Urothelium cell line (cell line): Measurements from ENCODE around the gene TCF25.
"Not testable (repeated sequence)": the region's sequence is repeated elsewhere in the genome, so short reads cannot be mapped to it uniquely, and the experiment has no call there.

Experiments used
- DNase-seq: peaks from one replicate; pipeline ENCODE4 v3.0.0; 2011; ENCODE audit warnings: low spot score, mixed read lengths
- FAIRE-seq: peaks from 2 replicates; lab custom pipeline; 2011; peaks lifted over from hg19 to GRCh38; lab: Jason Lieb, UNC

Gene TCF25

DNA sequence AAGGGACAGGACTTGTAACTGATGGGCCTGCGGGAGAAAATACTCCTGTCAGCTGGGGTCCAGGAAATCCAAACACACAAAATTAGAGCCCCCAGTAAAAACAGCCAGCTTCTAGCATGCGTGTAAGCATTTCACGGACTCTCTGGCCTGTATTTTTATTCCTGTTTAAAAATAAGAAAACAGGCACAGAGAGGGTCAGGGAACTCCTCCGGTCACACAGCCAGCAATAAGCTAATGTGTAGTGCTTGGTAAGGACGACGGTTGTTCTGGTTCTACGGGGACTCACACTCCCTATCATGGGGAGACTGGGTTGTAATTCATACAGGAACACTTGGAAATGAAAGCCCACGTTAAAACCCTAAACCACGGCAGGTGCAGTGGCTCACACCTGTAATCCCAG, 1.5 kb upstream of the TCF25 start:
- no peak for DNase-seq
- no peak for FAIRE-seq

DNA sequence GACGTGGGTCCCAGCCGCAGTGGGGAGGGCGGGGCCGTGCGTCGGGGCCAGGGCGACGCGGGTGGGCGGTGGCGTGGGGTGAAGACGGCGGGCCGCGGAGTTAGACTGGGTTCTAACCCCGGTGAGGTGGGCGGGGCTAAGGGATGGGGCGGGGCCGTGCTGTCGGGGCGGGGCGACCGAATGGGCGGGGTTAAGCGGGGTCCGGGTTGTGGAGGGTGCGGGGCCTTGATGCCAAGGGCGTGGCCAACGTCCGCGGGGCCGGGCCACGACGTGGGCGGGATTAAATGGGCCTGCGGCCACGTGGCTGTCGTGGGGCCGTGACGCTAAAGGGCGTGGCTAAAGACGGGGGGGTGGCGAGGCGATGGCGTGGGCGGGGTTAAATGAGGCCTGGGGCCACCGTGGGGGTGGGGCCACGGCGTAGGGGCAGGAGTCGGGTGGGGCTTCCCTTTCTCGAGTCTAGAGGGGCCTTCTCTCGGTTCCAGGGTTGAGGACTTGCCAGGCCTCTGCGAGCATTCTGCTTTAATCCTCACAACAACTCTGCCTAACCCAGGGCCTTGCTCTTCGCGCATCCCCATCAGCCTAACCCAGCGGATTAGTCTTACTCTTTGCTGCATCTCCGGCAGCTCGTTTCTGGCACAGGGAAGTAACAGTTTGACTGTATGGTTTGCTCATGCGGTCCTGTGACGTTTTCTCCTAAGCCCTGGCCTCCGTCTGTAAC, 739 bp downstream of the TCF25 start:
- FAIRE-seq (peak; percentile 99), DNase-seq (peak; percentile 99)

DNA sequence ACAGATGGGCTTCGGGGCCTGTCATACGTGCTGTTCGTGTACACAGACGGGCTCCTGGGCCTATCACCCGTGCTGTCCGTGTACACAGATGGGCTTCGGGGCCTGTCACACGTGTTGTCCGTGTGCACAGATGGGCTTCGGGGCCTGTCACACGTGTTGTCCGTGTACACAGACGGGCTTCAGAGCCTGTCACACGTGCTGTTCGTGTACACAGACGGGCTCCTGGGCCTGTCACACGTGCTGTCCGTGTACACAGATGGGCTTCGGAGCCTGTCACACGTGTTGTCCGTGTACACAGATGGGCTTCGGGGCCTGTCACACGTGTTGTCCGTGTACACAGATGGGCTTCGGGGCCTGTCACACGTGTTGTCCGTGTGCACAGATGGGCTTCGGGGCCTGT, 5.7 kb downstream of the TCF25 start:
- FAIRE-seq, DNase-seq: not testable (repeated sequence)

DNA sequence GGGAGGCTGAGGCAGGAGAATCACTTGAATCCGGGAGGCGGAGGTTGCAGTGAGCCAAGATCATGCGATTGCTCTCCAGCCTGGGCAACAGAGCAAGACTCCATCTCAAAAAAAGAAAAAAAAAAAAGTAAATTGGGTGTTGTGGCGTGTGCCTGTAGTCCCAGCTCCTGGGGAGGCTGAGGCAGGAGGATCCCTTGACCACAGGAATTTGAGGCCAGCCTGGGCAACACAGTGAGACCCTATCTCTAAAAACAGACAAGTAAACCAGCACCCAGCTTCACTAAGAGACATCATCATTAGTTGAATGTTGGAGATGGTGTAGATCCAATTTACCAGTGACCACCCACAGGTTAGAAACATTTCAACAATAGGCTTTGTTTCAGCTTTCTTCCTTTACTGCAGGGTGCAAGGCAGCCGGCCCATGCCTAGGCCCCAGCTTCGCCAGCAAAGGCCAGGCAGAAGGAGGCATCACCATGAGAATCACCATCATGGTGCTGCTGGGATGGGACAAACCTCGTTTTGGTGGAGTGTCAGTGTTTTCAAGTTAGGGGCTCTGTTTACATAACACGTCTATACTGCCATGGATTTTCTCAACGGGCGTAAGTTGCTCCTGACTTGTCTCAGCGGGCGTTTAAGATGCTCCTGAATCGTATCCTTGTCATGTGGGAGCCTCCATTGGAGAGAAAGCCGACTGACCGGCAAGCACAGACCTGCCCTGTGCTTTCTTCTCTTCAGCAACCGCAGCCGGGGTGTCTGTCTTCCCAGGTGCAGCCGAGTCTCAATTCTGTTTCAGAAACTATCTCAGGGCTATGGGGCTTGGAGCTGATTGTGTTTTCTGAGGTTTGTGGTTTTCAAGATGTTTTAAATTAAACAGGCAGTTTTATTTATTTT, 7.3 kb downstream of the TCF25 start:
- FAIRE-seq (no peak), DNase-seq (no peak)

DNA sequence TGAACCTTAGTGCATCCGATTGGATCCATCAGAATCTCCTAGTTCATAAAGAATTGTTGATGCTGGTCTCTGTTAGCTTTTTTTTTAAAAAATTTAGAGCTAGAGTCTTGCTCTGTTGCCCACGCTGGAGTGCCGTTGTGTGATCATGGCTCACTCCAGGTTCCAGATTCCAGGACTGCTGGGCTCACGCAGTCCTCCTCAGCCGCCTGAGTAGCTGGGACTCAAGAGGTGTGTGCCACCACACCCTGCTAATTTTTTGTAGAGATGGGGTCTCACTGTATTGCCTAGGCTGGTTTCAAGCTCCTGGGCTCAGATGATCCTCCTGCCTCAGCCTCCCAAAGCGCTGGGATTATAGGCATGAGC, 8.0 kb downstream of the TCF25 start:
- DNase-seq = no peak

DNA sequence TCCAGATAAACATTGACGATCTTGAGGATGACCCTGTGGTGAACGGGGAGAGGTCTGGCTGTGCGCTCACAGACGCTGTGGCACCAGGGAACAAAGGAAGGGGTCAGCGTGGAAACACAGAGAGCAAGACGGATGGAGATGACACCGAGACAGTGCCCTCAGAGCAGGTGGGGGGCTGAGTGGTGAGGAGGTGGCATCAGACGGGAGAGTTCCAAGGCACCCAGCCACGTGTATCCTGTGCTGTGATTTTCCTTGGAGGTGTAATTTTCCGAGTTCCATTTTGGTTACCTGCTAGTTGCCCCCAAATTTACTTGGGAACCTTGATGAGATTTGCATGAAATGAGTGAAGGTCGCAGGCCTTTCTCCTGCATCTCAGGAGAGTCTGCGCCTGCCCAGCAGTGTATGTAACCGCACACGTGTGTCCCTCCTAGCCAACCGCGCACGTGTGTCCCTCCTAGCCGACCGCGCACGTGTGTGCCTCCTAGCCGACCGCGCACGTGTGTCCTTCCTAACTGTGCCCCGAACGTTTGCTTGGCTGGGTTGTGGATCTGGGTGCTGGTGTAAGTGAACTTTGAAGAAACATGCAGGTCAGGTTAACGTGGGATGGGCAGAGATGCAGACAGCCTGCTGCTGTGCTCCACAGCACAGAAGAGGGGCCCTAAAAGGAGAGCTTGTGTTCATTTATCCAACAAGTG, 10.1 kb downstream of the TCF25 start:
- FAIRE-seq (no peak), DNase-seq (no peak)

More for the DNA sequence above, 8.0 kb downstream of the TCF25 start:
- FAIRE-seq = no peak

DNA sequence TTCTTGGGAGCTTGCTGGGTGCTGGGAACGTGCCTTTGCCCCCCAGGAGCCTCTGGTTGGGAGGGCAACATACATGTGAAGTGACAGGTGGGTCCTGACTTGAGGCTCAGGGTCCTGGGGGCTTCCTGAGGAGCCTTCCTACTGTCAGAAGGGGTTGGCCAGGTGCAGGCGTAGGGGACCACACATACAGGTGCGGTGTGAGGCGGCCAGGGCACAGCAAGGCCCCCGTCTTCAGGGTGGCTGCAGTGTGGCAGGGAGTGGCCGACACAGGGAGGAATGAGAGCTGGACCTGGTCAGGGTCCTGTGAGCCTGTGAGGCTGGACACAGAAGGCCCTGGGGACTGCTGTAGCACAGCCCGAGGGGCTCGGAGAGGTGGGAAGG, 10.6 kb downstream of the TCF25 start:
- FAIRE-seq (no peak), DNase-seq (no peak)

DNA sequence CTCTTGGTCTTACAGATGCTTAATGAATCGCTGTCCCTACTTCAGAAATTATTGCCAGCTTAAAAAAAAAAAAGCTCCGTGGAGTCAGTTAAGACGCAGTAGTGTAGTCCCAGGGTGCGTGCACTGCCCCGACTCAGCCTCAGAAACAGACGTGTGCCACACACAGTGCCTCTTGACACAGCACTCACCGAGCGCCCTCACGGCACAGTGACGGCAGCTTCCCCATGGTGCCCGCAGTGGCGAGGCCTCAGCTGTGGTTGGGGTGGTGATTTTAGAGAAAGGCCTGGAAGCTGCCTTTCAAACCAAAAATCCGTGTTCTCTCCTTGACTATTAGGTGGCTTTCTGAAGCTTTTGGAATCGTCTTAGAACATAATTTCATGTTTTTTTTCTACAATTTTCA, 13.9 kb downstream of the TCF25 start:
- FAIRE-seq (no peak), DNase-seq (no peak)

DNA sequence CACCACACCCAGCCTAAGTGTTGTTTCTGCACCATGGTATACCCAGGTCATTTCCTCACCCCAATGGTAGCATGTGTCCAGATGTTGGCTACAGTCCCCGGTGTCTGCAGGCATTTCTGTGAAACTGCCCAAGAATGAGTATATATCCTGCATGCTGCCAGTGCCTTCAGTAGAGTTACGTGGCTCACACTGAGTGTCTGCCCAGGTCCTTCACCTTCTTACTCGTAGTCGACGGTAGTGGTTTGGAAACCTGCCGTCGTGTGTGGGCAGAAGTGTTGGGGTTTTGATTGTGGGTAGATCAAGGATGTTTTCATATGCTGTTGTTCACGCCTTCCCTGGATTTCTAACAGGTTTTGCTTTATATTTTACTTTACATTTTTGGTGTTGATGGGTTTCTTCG, 16.8 kb downstream of the TCF25 start:
- DNase-seq (no peak), FAIRE-seq (no peak)

DNA sequence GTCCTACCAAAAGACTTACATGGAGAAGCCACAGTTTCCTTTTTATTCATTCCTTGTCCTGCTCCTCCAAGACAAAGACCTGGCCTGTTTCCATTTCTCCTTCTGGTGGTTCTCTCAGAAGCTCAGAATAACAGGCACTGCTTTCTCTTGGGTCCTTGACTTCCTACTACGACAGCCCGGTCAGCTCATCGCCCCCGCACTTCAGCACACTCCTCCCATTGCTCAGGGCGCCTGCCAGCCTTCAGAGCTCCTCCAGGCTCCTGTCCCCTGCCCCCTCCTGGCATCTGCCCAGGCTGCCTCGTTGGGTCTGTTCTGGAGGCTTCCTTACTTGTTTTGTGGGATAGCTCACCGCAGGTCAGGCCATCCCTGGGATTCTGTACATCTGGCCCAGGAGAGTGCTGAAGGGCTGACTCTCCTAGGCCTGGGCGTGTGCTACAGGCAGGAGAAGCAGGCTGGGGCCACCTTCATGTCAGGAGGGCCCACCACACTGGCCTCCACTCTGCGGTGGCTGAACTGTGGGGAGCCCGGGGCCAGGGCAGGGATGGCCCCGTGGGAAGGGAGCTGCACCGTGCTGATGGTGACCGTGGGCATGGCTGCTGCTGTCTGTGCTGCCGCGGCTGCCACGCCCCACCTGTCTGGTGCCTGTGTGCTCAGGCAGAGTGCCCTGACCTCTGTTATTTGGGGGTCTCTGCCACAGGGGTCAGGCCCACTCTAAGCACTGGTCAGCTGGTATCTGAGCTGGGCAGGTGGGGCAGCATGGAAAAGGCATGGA, 17.7 kb downstream of the TCF25 start:
- FAIRE-seq = no peak
- DNase-seq = no peak

DNA sequence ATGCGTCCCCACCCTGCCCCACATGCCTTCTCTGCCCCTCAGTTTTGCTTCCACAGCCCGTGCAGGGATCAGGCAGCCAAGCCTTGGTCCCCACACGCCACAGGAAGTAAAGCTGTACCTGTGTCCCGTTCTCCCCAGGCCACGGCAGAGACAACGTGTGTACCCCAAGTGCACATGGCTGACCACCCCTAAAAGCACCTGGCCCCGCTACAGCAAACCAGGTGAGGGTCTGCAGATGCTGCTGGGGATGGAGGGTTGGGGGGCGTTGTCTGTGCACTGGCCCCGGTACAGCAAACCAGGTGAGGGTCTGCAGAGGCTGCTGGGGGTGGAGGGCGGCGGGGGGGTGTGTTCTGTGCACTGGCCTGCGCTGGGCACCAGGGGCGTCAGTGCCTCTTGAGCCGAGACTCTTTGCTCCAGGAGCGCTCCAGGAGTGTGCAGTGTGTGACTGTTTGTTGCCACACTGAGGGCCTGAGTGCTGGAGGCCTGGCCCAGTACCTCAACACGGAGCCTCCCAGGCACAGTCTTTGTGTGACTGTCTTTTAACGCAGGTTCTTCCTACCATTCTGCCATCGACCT, 18.8 kb downstream of the TCF25 start:
- no peak for FAIRE-seq
- DNase-seq = no peak

DNA sequence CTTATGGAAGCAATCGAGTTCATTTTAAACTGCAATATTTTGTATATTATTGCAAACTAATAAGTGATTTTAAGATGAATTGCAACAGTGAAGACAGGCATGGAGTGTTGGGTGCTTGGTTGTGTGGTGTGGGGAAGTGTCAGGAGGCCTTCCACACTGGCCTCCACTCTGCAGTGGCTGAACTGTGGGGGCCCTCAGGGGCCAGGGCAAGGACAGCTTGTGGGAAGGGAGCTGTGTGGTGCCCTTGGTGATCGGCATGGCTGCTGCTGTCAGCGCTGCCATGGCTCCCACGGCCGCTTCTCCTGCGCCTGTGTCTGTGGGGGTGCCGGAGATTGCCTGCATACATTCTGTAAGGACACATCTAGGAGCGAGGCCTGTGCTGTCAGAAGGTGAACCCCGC, 19.2 kb downstream of the TCF25 start:
- FAIRE-seq = no peak

DNA sequence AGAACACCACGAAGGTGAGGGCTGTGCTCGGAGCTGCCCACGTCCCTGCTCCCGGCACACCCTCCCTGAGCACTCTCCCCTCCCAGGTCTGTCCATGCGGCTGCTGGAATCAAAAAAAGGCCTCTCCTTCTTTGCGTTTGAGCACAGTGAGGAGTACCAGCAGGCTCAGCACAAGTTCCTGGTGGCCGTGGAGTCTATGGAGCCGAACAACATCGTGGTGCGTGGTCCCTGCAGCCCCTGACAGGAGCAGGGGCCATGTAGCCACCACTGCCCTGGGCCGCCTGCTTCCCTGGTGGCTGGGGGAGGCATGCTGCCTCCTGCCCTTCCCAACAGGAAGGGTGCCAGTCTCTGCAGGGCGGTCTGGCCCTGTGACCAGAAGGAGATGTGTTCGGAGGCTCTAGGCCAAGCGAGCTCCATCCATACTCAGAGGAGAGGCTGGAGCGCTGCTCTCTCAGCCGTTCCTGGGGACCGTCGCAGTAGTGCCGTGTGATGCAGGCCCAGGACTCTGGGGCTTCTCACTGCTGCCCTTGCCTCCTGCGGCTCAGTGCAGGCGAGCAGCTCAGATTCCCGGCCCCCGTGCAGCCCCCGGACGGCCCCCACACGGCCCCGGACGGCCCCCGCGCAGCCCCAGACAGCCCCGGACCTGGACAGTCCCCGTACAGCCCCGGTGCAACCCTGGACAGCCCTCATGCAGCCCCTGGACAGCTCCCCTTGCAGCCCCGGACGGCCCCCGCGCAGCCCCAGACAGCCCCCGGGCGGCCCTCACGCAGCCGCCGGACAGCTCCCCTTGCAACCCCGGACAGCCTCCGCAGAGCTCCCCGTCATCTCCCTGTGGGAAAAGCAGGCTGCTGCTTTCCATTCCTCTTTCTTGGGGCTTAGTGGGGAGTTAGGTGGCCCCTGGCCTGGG, 20.5 kb downstream of the TCF25 start:
- no peak for DNase-seq
- no peak for FAIRE-seq

More for the DNA sequence above, 19.2 kb downstream of the TCF25 start:
- no peak for DNase-seq

DNA sequence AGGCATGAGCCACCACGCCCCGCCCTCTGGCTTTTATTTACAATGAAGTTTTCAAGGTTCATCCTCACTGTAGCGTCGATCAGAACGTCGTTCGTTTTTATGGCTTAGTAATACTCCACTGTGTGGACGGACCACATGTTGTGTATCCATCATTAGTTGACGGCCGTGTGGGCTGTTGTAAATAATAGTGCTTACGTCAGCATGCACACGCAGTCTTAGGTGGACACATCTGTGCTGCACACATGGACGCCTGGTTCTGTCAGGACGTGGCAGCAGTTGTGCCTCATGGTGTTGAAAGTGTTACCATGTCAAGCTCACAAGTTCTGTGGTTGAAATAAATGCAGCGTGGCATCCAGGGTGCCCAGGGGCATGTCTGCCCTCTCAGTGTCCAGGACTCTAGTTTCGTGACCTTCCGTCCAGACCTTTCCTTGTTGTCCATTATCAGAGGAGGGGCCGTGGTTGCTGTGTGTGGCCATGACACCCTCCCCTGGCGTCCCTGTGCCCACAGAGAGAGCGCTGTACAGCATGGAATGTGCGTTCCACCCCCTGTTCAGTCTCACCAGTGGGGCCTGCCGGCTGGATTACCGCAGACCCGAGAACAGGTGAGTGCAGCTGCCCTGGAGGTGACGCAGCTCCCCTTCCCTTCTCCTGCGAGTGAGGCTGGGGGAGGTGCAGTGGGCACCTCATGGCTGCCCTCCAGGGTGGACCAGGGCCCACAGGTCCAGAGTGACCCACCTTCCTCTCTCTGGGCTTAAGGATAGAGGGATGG, 22.3 kb downstream of the TCF25 start:
- DNase-seq (no peak), FAIRE-seq (peak; percentile 75)

DNA sequence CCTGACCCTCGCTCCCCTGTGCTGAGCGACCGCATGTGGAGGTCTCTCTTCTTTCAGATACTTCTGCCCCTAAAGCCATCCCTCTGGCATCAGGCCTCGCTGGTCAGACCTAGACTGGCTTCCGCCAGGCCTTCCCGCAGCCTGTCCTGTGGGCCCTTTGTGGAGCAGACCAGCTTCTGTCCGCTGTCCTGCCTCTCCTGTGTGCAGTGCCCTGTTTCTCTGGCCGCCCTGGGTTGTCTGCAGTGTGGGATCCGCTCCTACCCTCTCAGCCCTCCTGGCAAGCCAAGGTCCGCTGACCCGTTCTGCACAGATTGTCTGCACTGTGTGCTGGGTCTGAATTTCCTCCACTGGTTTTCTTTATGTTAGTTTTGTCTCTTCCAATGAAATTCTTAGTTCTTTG, 23.8 kb downstream of the TCF25 start:
- FAIRE-seq (no peak), DNase-seq (no peak)

DNA sequence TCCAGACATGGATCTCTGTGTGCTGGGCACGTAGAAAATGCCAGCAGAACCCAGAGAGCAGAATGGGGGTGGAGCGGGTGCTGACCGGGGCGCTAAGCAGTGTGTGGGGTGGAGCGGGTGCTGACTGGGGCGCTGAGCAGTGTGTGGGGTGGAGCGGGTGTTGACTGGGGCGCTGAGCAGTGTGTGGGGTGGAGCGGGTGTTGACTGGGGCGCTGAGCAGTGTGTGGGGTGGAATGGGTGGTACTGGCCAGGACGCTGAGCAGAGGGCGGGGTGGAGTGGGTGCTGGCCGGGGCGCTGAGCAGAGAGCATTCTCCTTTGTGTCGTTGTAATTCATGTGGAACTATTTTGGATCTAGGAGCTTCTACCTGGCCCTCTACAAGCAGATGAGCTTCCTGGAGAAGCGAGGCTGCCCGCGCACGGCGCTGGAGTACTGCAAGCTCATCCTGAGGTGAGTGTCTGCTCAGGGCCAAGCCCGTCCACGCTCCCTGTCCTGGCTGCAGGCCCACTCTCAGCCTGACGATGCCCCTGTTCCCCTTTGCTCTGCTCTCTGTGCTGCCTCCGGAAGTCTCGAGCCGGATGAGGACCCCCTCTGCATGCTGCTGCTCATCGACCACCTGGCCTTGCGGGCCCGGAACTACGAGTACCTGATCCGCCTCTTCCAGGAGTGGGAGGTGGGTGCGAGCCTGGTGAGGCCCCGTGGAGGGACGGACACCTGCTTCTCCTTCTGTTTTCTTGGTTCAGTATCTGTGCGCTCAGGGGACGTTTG, 25.0 kb downstream of the TCF25 start:
- FAIRE-seq = no peak
- no peak for DNase-seq

DNA sequence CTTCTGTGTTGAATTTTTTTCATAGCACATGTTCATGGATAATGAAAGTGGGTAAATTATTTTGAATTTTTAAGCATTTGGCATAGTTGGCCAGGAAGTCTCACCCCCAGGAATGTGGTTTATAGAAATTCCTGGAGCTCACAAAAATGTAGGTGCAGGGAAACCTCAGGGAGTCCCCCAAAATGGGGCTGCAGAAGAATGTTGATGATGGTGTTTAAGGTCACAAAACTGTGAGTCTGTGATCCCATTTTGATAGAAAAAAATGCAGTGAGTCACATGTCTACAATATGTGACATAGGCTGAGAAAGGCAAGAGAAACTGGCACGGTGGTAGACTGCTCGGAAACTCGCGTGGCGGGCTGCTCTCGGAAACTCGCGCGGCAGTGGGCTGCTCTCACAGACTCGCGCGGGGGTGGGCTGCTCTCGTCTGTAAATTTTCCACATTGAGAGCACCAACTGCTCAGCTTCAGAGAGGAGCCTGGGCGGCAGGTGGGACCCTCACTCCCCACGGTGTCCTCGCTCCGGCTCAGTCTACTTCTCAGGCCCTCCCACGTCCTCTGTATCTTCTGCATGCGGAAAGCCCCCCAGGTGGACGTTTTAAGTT, 26.6 kb downstream of the TCF25 start:
- no peak for DNase-seq
- no peak for FAIRE-seq

DNA sequence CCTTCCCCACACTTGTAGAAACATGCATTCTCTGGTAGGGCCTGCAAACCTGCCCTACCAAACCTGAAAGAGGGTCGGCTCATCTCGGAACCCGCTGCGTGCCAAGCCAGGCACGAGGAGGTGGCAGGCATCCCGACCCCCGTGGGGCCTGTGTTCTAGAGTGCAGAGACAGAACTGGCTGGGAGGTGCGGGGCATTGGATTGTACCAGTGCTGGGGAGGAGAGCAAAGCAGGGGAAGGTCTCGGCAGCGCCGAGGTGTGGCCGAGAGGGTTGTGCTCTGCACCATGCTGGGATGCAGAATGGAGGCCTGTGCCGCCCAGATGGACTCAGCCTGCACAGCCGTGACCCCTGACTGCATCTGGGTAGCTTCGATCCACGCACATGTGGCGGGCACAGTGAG, 27.5 kb downstream of the TCF25 start:
- FAIRE-seq = no peak
- no peak for DNase-seq
